Glutamatergic neuron (in vitro differentiated cells): ENCODE data around the gene SLC6A3. TPM values are rescaled to one million over a fixed set of nuclear protein-coding genes. Genes with fewer than 3 reads are reported as not detected.

ENCODE experiments used
- DNase-seq: peaks from one replicate; pipeline ENCODE4 v3.0.0; 2022
- H3K27ac Mint-ChIP-seq: one replicate; pipeline ENCODE4 v1.8.0; 2020; ENCODE audit warnings: mild to moderate bottlenecking, mixed read lengths, inconsistent platforms; ENCODE audit not compliant: unreplicated experiment
- H3K27me3 Mint-ChIP-seq: one replicate; pipeline ENCODE4 v1.8.0; 2020; ENCODE audit warnings: mild to moderate bottlenecking, moderate library complexity, mixed read lengths, inconsistent platforms; ENCODE audit not compliant: unreplicated experiment
- H3K36me3 Mint-ChIP-seq: one replicate; pipeline ENCODE4 v1.8.0; 2020; ENCODE audit warnings: mild to moderate bottlenecking, mixed read lengths, inconsistent platforms; ENCODE audit not compliant: unreplicated experiment
- H3K4me1 Mint-ChIP-seq: one replicate; pipeline ENCODE4 v1.8.0; 2020; ENCODE audit warnings: mild to moderate bottlenecking, low read depth, mixed read lengths, inconsistent platforms; ENCODE audit not compliant: unreplicated experiment
- H3K4me3 Mint-ChIP-seq: one replicate; pipeline ENCODE4 v1.8.0; 2020; ENCODE audit warnings: mild to moderate bottlenecking, mixed read lengths, inconsistent platforms; ENCODE audit not compliant: unreplicated experiment
- H3K9me3 Mint-ChIP-seq: one replicate; pipeline ENCODE4 v1.8.0; 2020; ENCODE audit warnings: mild to moderate bottlenecking, moderate library complexity, mixed read lengths, inconsistent platforms; ENCODE audit not compliant: unreplicated experiment
- CTCF ChIP-seq: fragments of 200-600 bp; sonication (generic); IDR thresholded peaks from one replicate; pipeline ENCODE4 v1.5.0; 2021; ENCODE audit not compliant: partially characterized antibody, unreplicated experiment
- total RNA-seq: library from RNA; stranded (reverse); fragmentation: NEBNext Ultra II Directional; extraction: Animal tissue kit (Norgen Biotek cat#: 25700); gene quantifications from one replicate; pipeline ENCODE4 v1.2.1, GENCODE V29; 2021; ENCODE audit not compliant: unreplicated experiment

Gene SLC6A3
- total RNA-seq, 1 donor from 2014 or later = 22.4 TPM

GRCh38 chr5:1484730-1485578, 39.7 kb upstream of the SLC6A3 start:
- H3K27ac Mint-ChIP-seq = no peak overlapping the region
- H3K36me3 Mint-ChIP-seq = peaks cover 5% of the 10 kb centered on the region
- H3K4me3 Mint-ChIP-seq = no peak overlapping the region
- DNase-seq = no peak
- peaks cover 8% of the 10 kb centered on the region for H3K27me3 Mint-ChIP-seq
- H3K4me1 Mint-ChIP-seq = no peaks in the 10 kb centered on the region
- no peak for TF ChIP-seq CTCF
- H3K9me3 Mint-ChIP-seq = peaks cover 2% of the 10 kb centered on the region

GRCh38 chr5:1483856-1484729, 38.9 kb upstream of the SLC6A3 start:
- Mint-ChIP-seq H3K9me3 (peaks cover 2% of the 10 kb centered on the region), H3K36me3 (peaks cover 5% of the 10 kb centered on the region), H3K4me1 (no peaks in the 10 kb centered on the region), H3K4me3 (no peak overlapping the region), H3K27me3 (peaks cover 8% of the 10 kb centered on the region), H3K27ac (no peak overlapping the region)
- no peak for DNase-seq
- no peak for TF ChIP-seq CTCF

GRCh38 chr5:1483064-1483463, 37.8 kb upstream of the SLC6A3 start:
- no peak for DNase-seq
- Mint-ChIP-seq H3K36me3 (peaks cover 3% of the 10 kb centered on the region), H3K27ac (no peak overlapping the region), H3K27me3 (peaks cover 10% of the 10 kb centered on the region), H3K9me3 (peaks cover 4% of the 10 kb centered on the region), H3K4me3 (no peak overlapping the region), H3K4me1 (peaks cover 1% of the 10 kb centered on the region)
- TF ChIP-seq CTCF = no peak

GRCh38 chr5:1481959-1482331, 36.7 kb upstream of the SLC6A3 start:
- DNase-seq = no peak
- peaks cover 3% of the 10 kb centered on the region for H3K9me3 Mint-ChIP-seq
- TF ChIP-seq CTCF = no peak
- no peaks in the 10 kb centered on the region for H3K36me3 Mint-ChIP-seq
- peaks cover 4% of the 10 kb centered on the region for H3K4me1 Mint-ChIP-seq
- no peak overlapping the region for H3K27ac Mint-ChIP-seq
- H3K27me3 Mint-ChIP-seq = peaks cover 10% of the 10 kb centered on the region
- no peak overlapping the region for H3K4me3 Mint-ChIP-seq
